GM23338 (cell line): ENCODE data around the gene SMIM44. TPM values are rescaled to one million over a fixed set of nuclear protein-coding genes. Genes with fewer than 3 reads are reported as not detected.

Experiments
- ATAC-seq: fragments of 200-7000 bp; cut with Tn5 transposase; 3 replicates; pipeline ENCODE4 v1.9.1; 2020
- DNase-seq: peaks from one replicate; pipeline ENCODE4 v3.0.0-alpha.2; 2015; ENCODE audit warnings: low spot score
- H2AFZ ChIP-seq: fragments of 200-600 bp; sonication (generic); 2 replicates; pipeline ENCODE4 v1.8.0; 2016; ENCODE audit warnings: antibody characterized with exemption, mild to moderate bottlenecking, moderate library complexity
- H3F3A ChIP-seq: fragments of 200-600 bp; sonication (generic); replicated peaks from 2 replicates; pipeline ENCODE4 v1.8.0; 2017; ENCODE audit warnings: antibody characterized with exemption, mixed run types, low read depth
- H3K27ac ChIP-seq: fragments of 200-600 bp; sonication (generic); 2 replicates; pipeline ENCODE4 v1.6.1; 2016; ENCODE audit warnings: low read depth
- H3K27me3 ChIP-seq: fragments of 200-600 bp; sonication (generic); 2 replicates; pipeline ENCODE4 v1.8.0; 2016; ENCODE audit warnings: mild to moderate bottlenecking, mixed run types, moderate library complexity; ENCODE audit not compliant: insufficient read depth
- H3K36me3 ChIP-seq: fragments of 200-600 bp; sonication (generic); 2 replicates; pipeline ENCODE4 v1.8.0; 2016; ENCODE audit warnings: mild to moderate bottlenecking; ENCODE audit not compliant: insufficient read depth
- H3K4me1 ChIP-seq: fragments of 200-600 bp; sonication (generic); 2 replicates; pipeline ENCODE4 v1.8.0; 2016; ENCODE audit warnings: mild to moderate bottlenecking, moderate library complexity; ENCODE audit not compliant: insufficient read depth
- H3K4me2 ChIP-seq: fragments of 200-600 bp; sonication (generic); 2 replicates; pipeline ENCODE4 v1.7.1; 2017; ENCODE audit warnings: mixed run types
- H3K4me3 ChIP-seq: fragments of 200-600 bp; sonication (generic); 2 replicates; pipeline ENCODE4 v1.6.1; 2016; ENCODE audit warnings: mixed run types
- H3K79me2 ChIP-seq: fragments of 200-600 bp; sonication (generic); replicated peaks from 2 replicates; pipeline ENCODE4 v1.8.0; 2017; ENCODE audit warnings: mild to moderate bottlenecking; ENCODE audit not compliant: insufficient read depth
- H3K9me2 ChIP-seq: fragments of 200-600 bp; sonication (generic); 2 replicates; pipeline ENCODE4 v1.8.0; 2017; ENCODE audit not compliant: insufficient read depth
- H4K20me1 ChIP-seq: fragments of 200-600 bp; sonication (generic); replicated peaks from 2 replicates; pipeline ENCODE4 v1.8.0; 2017; ENCODE audit warnings: mild to moderate bottlenecking; ENCODE audit not compliant: insufficient read depth
- H3K27ac Mint-ChIP-seq: 2 replicates; pipeline ENCODE4 v1.8.0; 2020; ENCODE audit warnings: inconsistent platforms, mild to moderate bottlenecking, moderate library complexity, mixed read lengths
- H3K27me3 Mint-ChIP-seq: 3 replicates; pipeline ENCODE4 v1.8.0; 2022; ENCODE audit warnings: low read depth, mild to moderate bottlenecking, moderate library complexity, mixed read lengths, inconsistent platforms; ENCODE audit not compliant: insufficient read depth, poor library complexity
- H3K36me3 Mint-ChIP-seq: 3 replicates; pipeline ENCODE4 v1.8.0; 2021; ENCODE audit warnings: low read depth, mild to moderate bottlenecking, inconsistent platforms, moderate library complexity, mixed read lengths
- H3K4me1 Mint-ChIP-seq: 3 replicates; pipeline ENCODE4 v1.8.0; 2020; ENCODE audit warnings: mild to moderate bottlenecking, inconsistent platforms, mixed read lengths
- H3K4me3 Mint-ChIP-seq: 3 replicates; pipeline ENCODE4 v1.8.0; 2021; ENCODE audit warnings: moderate library complexity, mild to moderate bottlenecking, inconsistent platforms, mixed read lengths
- H3K9me3 Mint-ChIP-seq: 3 replicates; pipeline ENCODE4 v1.8.0; 2020; ENCODE audit warnings: moderate library complexity, mild to moderate bottlenecking, inconsistent platforms, mixed read lengths
- CREB1 ChIP-seq: fragments of 250-450 bp; sonication (Bioruptor Pico); IDR thresholded peaks from 2 replicates; pipeline ENCODE4 v1.5.0; 2020; ENCODE audit warnings: low read depth, mild to moderate bottlenecking, moderate library complexity
- EZH2 ChIP-seq: fragments of 200-600 bp; sonication (generic); IDR thresholded peaks from one replicate; pipeline ENCODE4 v1.8.0; 2017; ENCODE audit warnings: antibody characterized with exemption, mild to moderate bottlenecking, low read depth; ENCODE audit not compliant: unreplicated experiment
- EZH2phosphoT487 ChIP-seq: fragments of 200-600 bp; sonication (generic); IDR thresholded peaks from one replicate; pipeline ENCODE4 v1.8.1; 2018; ENCODE audit warnings: antibody characterized with exemption; ENCODE audit not compliant: unreplicated experiment
- JUNB ChIP-seq: IDR thresholded peaks from one replicate; pipeline ENCODE4 v1.6.1; 2016; ENCODE audit warnings: antibody characterized with exemption; ENCODE audit not compliant: unreplicated experiment
- NANOG ChIP-seq: IDR thresholded peaks from 2 replicates; pipeline ENCODE4 v1.6.1; 2016; ENCODE audit warnings: antibody characterized with exemption, borderline replicate concordance
- POLR2AphosphoS5 ChIP-seq: IDR thresholded peaks from 2 replicates; pipeline ENCODE4 v1.6.1; 2016; ENCODE audit warnings: antibody characterized with exemption, low read depth
- STAT1 ChIP-seq: IDR thresholded peaks from one replicate; pipeline ENCODE4 v1.6.1; 2016; ENCODE audit warnings: antibody characterized with exemption; ENCODE audit not compliant: unreplicated experiment
- ZNF114 ChIP-seq: fragments of 250-450 bp; sonication (Bioruptor Pico); IDR thresholded peaks from 2 replicates; pipeline ENCODE4 v1.5.0; 2020; ENCODE audit warnings: mild to moderate bottlenecking, moderate library complexity
- ZNF331 ChIP-seq: fragments of 250-450 bp; sonication (Bioruptor Pico); IDR thresholded peaks from 2 replicates; pipeline ENCODE4 v1.5.0; 2020; ENCODE audit warnings: low read depth, mild to moderate bottlenecking, moderate library complexity
- polyA plus RNA-seq: library from polyadenylated mRNA; unstranded; fragments of >200 nt; fragmentation: Nextera tagmentation; extraction: Ambion mirVana; gene quantifications from 2 replicates; pipeline ENCODE4 v1.2.1, GENCODE V29; 2016
- total RNA-seq: library from RNA; depleted of rRNA; stranded (reverse); fragments of >200 nt; shearing (Covaris generic); gene quantifications from 2 replicates; pipeline ENCODE4 v1.2.3, GENCODE V29; 2014
- TF ChIP-seq, protein P1 (sequence below): fragments of 250-450 bp; sonication (Bioruptor Pico); IDR thresholded peaks from 2 replicates; pipeline ENCODE4 v1.5.0; 2020; ENCODE audit warnings: mild to moderate bottlenecking, moderate library complexity
- TF ChIP-seq, protein P2 (sequence below): IDR thresholded peaks from 2 replicates; pipeline ENCODE4 v1.6.1; 2016; ENCODE audit warnings: antibody characterized with exemption
- TF ChIP-seq, protein P3 (sequence below): IDR thresholded peaks from one replicate; pipeline ENCODE4 v1.6.1; 2018; ENCODE audit warnings: antibody characterized with exemption; ENCODE audit not compliant: unreplicated experiment
- TF ChIP-seq, protein P4 (sequence below), 2 experiments: fragments of 200-600 bp in 1 of 2; sonication (generic) in 1 of 2; conservative IDR thresholded peaks; 2 replicates each; pipeline versions ENCODE4 v1.5.1 to v1.6.1; 2016 to 2017; ENCODE audit warnings: antibody characterized with exemption in 2 of 2, low read depth in 2 of 2, mild to moderate bottlenecking in 2 of 2, moderate library complexity in 1 of 2

Gene SMIM44
- total and polyA plus RNA-seq, 2 experiments from 2014 or later = not detected

DNA sequence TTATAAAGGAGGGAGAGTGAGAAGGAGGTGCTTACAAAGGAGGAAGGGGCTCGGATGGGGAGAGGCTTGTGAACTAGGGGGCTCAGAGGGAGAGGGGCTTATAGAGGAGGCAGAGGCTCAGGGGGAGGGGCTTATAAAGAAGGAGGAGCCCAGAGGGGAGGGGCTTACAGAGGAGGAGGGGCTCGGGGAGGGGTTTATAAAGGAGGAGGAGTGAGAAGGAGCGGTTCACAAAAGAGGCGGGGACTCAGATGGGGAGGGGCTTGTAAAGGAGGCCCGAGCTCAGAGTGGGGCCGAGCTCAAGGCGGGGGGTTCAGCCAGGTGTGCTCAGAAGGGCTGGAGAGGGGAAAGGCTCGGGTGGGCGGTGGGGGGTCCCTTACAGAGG is 3.4 kb downstream of the SMIM44 start (continued):
- peak; percentile 62 for TF ChIP-seq POLR2AphosphoS5

DNA sequence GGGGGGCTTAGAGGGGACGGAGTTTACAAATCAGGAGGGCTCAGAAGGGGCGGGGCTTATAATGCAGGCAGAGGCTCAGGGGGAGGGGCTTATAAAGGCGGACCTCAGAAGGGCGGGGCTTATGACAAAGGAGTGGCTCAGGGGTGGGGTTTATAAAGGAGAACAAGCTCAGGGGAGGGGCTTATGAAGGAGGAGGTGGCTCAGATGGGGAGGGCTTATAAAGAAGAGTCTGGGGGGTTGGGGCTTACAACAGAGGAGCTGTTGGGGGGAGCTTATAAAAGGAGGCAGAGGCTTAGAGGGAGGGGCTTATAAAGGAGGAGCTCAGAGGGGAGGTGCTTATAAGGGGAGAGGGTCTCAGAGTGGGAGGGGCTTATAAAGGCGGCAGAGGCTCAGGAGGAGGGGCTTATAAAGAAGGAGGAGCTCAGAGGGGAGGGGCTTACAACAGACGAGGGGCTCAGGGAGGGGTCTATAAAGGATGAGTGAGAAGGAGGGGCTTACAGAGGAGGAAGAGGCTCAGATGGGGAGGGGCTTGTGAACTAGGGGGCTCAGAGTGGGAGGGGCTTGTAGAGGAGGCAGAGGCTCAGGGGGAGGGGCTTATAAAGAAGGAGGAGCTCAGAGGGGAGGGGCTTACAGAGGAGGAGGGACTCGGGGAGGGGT is 3.9 kb downstream of the SMIM44 start:
- H4K20me1 ChIP-seq = no peaks in the 10 kb centered on the region
- no peak overlapping the region for H3K27ac ChIP-seq
- Mint-ChIP-seq H3K27ac (no peak overlapping the region), H3K4me1 (peaks cover 9% of the 10 kb centered on the region; the same call in 2 of the 3 replicates), H3K27me3 (peaks cover 21% of the 10 kb centered on the region), H3K9me3 (no peaks in the 10 kb centered on the region), H3K4me3 (no peak overlapping the region), H3K36me3 (no peaks in the 10 kb centered on the region)
- H3K4me1 ChIP-seq = peaks cover 11% of the 10 kb centered on the region; the same call in 1 of the 2 replicates
- TF ChIP-seq EZH2 = no peak
- TF ChIP-seq ZNF114 (CRISPR knock-in tag) = no peak
- TF ChIP-seq, protein P1, sequence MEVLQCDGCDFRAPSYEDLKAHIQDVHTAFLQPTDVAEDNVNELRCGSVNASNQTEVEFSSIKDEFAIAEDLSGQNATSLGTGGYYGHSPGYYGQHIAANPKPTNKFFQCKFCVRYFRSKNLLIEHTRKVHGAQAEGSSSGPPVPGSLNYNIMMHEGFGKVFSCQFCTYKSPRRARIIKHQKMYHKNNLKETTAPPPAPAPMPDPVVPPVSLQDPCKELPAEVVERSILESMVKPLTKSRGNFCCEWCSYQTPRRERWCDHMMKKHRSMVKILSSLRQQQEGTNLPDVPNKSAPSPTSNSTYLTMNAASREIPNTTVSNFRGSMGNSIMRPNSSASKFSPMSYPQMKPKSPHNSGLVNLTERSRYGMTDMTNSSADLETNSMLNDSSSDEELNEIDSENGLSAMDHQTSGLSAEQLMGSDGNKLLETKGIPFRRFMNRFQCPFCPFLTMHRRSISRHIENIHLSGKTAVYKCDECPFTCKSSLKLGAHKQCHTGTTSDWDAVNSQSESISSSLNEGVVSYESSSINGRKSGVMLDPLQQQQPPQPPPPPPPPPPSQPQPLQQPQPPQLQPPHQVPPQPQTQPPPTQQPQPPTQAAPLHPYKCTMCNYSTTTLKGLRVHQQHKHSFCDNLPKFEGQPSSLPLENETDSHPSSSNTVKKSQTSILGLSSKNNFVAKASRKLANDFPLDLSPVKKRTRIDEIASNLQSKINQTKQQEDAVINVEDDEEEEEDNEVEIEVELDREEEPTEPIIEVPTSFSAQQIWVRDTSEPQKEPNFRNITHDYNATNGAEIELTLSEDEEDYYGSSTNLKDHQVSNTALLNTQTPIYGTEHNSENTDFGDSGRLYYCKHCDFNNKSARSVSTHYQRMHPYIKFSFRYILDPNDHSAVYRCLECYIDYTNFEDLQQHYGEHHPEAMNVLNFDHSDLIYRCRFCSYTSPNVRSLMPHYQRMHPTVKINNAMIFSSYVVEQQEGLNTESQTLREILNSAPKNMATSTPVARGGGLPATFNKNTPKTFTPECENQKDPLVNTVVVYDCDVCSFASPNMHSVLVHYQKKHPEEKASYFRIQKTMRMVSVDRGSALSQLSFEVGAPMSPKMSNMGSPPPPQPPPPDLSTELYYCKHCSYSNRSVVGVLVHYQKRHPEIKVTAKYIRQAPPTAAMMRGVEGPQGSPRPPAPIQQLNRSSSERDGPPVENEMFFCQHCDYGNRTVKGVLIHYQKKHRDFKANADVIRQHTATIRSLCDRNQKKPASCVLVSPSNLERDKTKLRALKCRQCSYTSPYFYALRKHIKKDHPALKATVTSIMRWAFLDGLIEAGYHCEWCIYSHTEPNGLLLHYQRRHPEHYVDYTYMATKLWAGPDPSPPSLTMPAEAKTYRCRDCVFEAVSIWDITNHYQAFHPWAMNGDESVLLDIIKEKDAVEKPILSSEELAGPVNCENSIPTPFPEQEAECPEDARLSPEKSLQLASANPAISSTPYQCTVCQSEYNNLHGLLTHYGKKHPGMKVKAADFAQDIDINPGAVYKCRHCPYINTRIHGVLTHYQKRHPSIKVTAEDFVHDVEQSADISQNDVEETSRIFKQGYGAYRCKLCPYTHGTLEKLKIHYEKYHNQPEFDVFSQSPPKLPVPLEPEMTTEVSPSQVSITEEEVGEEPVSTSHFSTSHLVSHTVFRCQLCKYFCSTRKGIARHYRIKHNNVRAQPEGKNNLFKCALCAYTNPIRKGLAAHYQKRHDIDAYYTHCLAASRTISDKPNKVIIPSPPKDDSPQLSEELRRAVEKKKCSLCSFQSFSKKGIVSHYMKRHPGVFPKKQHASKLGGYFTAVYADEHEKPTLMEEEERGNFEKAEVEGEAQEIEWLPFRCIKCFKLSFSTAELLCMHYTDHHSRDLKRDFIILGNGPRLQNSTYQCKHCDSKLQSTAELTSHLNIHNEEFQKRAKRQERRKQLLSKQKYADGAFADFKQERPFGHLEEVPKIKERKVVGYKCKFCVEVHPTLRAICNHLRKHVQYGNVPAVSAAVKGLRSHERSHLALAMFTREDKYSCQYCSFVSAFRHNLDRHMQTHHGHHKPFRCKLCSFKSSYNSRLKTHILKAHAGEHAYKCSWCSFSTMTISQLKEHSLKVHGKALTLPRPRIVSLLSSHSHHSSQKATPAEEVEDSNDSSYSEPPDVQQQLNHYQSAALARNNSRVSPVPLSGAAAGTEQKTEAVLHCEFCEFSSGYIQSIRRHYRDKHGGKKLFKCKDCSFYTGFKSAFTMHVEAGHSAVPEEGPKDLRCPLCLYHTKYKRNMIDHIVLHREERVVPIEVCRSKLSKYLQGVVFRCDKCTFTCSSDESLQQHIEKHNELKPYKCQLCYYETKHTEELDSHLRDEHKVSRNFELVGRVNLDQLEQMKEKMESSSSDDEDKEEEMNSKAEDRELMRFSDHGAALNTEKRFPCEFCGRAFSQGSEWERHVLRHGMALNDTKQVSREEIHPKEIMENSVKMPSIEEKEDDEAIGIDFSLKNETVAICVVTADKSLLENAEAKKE = no peak
- no peak for TF ChIP-seq JUNB
- TF ChIP-seq, protein P2, sequence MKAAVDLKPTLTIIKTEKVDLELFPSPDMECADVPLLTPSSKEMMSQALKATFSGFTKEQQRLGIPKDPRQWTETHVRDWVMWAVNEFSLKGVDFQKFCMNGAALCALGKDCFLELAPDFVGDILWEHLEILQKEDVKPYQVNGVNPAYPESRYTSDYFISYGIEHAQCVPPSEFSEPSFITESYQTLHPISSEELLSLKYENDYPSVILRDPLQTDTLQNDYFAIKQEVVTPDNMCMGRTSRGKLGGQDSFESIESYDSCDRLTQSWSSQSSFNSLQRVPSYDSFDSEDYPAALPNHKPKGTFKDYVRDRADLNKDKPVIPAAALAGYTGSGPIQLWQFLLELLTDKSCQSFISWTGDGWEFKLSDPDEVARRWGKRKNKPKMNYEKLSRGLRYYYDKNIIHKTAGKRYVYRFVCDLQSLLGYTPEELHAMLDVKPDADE = no peak
- no peak for TF ChIP-seq ZNF331 (CRISPR knock-in tag)
- no peak for TF ChIP-seq POLR2AphosphoS5
- TF ChIP-seq, protein P3, sequence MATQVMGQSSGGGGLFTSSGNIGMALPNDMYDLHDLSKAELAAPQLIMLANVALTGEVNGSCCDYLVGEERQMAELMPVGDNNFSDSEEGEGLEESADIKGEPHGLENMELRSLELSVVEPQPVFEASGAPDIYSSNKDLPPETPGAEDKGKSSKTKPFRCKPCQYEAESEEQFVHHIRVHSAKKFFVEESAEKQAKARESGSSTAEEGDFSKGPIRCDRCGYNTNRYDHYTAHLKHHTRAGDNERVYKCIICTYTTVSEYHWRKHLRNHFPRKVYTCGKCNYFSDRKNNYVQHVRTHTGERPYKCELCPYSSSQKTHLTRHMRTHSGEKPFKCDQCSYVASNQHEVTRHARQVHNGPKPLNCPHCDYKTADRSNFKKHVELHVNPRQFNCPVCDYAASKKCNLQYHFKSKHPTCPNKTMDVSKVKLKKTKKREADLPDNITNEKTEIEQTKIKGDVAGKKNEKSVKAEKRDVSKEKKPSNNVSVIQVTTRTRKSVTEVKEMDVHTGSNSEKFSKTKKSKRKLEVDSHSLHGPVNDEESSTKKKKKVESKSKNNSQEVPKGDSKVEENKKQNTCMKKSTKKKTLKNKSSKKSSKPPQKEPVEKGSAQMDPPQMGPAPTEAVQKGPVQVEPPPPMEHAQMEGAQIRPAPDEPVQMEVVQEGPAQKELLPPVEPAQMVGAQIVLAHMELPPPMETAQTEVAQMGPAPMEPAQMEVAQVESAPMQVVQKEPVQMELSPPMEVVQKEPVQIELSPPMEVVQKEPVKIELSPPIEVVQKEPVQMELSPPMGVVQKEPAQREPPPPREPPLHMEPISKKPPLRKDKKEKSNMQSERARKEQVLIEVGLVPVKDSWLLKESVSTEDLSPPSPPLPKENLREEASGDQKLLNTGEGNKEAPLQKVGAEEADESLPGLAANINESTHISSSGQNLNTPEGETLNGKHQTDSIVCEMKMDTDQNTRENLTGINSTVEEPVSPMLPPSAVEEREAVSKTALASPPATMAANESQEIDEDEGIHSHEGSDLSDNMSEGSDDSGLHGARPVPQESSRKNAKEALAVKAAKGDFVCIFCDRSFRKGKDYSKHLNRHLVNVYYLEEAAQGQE = no peak
- TF ChIP-seq, protein P4, sequence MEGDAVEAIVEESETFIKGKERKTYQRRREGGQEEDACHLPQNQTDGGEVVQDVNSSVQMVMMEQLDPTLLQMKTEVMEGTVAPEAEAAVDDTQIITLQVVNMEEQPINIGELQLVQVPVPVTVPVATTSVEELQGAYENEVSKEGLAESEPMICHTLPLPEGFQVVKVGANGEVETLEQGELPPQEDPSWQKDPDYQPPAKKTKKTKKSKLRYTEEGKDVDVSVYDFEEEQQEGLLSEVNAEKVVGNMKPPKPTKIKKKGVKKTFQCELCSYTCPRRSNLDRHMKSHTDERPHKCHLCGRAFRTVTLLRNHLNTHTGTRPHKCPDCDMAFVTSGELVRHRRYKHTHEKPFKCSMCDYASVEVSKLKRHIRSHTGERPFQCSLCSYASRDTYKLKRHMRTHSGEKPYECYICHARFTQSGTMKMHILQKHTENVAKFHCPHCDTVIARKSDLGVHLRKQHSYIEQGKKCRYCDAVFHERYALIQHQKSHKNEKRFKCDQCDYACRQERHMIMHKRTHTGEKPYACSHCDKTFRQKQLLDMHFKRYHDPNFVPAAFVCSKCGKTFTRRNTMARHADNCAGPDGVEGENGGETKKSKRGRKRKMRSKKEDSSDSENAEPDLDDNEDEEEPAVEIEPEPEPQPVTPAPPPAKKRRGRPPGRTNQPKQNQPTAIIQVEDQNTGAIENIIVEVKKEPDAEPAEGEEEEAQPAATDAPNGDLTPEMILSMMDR (conservative IDR thresholded peaks at IDR 0.05; ENCODE audit: low read depth in 2 of 2) = no peak
- no peak for TF ChIP-seq NANOG
- TF ChIP-seq CREB1 (CRISPR knock-in tag) = no peak
- no peak for TF ChIP-seq EZH2phosphoT487
- no peak for TF ChIP-seq STAT1
- peak; percentile 96 for DNase-seq
- H3K9me2 ChIP-seq = peaks cover 7% of the 10 kb centered on the region; the same call in 1 of the 2 replicates
- H3K79me2 ChIP-seq = no peaks in the 10 kb centered on the region
- 0 out of 2 replicates have a peak, but pooled peaks cover 4% of the 10 kb centered on the region for H3F3A ChIP-seq
- H3K36me3 ChIP-seq = no peaks in the 10 kb centered on the region
- peak overlapping the region; percentile 78 for H3K4me2 ChIP-seq
- H2AFZ ChIP-seq = no peak overlapping the region
- ATAC-seq = peak; percentile 8; the same call in 1 of the 3 replicates
- peak overlapping the region; percentile 52 for H3K4me3 ChIP-seq
- H3K27me3 ChIP-seq = no peaks in the 10 kb centered on the region
